ENCODE data around the gene SSBP3. TPM values are rescaled to one million over a fixed set of nuclear protein-coding genes. Genes with fewer than 3 reads are reported as not detected.
A peak's percentile ranks its signal among the peaks of the same experiment; 100 is the strongest.

SSBP3 gene
- total RNA-seq, 1 donor, result 14.5 TPM

- Histone ChIP-seq H3K9me3 (ENCODE audit: low read depth, low read length) (no peaks in the 10 kb centered on the region), H3K36me3 (ENCODE audit: insufficient read depth, low read length) (no peaks in the 10 kb centered on the region), H2AFZ (ENCODE audit: low read length) (no peak overlapping the region), H3K27ac (ENCODE audit: low read depth, low read length) (peak overlapping the region; percentile 57), H3K4me2 (ENCODE audit: insufficient read depth, low read length) (no peak overlapping the region), H3K27me3 (ENCODE audit: insufficient read depth, low read length) (no peaks in the 10 kb centered on the region), H3K4me1 (ENCODE audit: insufficient read depth, low read length) (peaks cover 30% of the 10 kb centered on the region), H4K20me1 (ENCODE audit: insufficient read depth, low read length) (peaks cover 6% of the 10 kb centered on the region), H3K4me3 (ENCODE audit: insufficient read depth, low read length) (no peak overlapping the region), H3K79me2 (ENCODE audit: insufficient read depth, low read length) (no peaks in the 10 kb centered on the region)
- TF ChIP-seq, protein P1, sequence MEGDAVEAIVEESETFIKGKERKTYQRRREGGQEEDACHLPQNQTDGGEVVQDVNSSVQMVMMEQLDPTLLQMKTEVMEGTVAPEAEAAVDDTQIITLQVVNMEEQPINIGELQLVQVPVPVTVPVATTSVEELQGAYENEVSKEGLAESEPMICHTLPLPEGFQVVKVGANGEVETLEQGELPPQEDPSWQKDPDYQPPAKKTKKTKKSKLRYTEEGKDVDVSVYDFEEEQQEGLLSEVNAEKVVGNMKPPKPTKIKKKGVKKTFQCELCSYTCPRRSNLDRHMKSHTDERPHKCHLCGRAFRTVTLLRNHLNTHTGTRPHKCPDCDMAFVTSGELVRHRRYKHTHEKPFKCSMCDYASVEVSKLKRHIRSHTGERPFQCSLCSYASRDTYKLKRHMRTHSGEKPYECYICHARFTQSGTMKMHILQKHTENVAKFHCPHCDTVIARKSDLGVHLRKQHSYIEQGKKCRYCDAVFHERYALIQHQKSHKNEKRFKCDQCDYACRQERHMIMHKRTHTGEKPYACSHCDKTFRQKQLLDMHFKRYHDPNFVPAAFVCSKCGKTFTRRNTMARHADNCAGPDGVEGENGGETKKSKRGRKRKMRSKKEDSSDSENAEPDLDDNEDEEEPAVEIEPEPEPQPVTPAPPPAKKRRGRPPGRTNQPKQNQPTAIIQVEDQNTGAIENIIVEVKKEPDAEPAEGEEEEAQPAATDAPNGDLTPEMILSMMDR (IDR thresholded peaks at IDR 0.05; ENCODE audit: extremely low read depth, low read depth, low read length), result peak; percentile 21
- no peak for DNase-seq (ENCODE audit: insufficient read length, low spot score, missing footprints)
Measured at GRCh38 chr1:54273092-54273794, 133.0 kb downstream of the SSBP3 start.

DNA sequence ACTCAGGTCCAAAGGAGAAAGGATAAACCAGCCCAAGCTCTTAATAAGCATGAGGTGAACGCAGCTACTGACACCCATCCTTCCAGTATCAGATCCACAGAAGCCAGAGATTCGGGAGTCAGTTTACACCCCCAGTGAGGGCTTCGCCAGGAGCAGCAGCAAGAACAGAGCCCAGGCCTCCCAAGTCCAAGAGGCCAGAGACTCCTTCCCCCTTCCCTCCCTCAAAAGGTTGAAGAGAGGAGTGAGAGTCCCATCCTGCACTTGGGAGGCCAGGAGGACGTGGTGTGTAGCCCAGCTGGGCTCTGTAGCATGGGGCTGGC is 133.5 kb downstream of the SSBP3 start:
- no peak overlapping the region for H3K4me2 ChIP-seq (ENCODE audit: insufficient read depth, low read length)
- TF ChIP-seq, protein P1 (IDR thresholded peaks at IDR 0.05; ENCODE audit: extremely low read depth, low read depth, low read length), result no peak
- H3K27ac ChIP-seq (ENCODE audit: low read depth, low read length), result peak overlapping the region; percentile 57
- no peaks in the 10 kb centered on the region for H3K79me2 ChIP-seq (ENCODE audit: insufficient read depth, low read length)
- peaks cover 6% of the 10 kb centered on the region for H4K20me1 ChIP-seq (ENCODE audit: insufficient read depth, low read length)
- H3K9me3 ChIP-seq (ENCODE audit: low read depth, low read length), result no peaks in the 10 kb centered on the region
- no peak overlapping the region for H3K4me3 ChIP-seq (ENCODE audit: insufficient read depth, low read length)
- H3K27me3 ChIP-seq (ENCODE audit: insufficient read depth, low read length), result no peaks in the 10 kb centered on the region
- peaks cover 26% of the 10 kb centered on the region for H3K4me1 ChIP-seq (ENCODE audit: insufficient read depth, low read length)
- H3K36me3 ChIP-seq (ENCODE audit: insufficient read depth, low read length), result no peaks in the 10 kb centered on the region
- DNase-seq (ENCODE audit: insufficient read length, low spot score, missing footprints), result no peak
- H2AFZ ChIP-seq (ENCODE audit: low read length), result no peak overlapping the region

- TF ChIP-seq, protein P1 (IDR thresholded peaks at IDR 0.05; ENCODE audit: extremely low read depth, low read depth, low read length), result no peak
- H2AFZ ChIP-seq (ENCODE audit: low read length), result no peak overlapping the region
- H3K27me3 ChIP-seq (ENCODE audit: insufficient read depth, low read length), result no peaks in the 10 kb centered on the region
- no peaks in the 10 kb centered on the region for H3K9me3 ChIP-seq (ENCODE audit: low read depth, low read length)
- H3K4me1 ChIP-seq (ENCODE audit: insufficient read depth, low read length), result peaks cover 24% of the 10 kb centered on the region
- H3K79me2 ChIP-seq (ENCODE audit: insufficient read depth, low read length), result peaks cover 4% of the 10 kb centered on the region
- no peaks in the 10 kb centered on the region for H3K36me3 ChIP-seq (ENCODE audit: insufficient read depth, low read length)
- peaks cover 9% of the 10 kb centered on the region for H4K20me1 ChIP-seq (ENCODE audit: insufficient read depth, low read length)
- no peak for DNase-seq (ENCODE audit: insufficient read length, low spot score, missing footprints)
- no peak overlapping the region for H3K27ac ChIP-seq (ENCODE audit: low read depth, low read length)
- no peak overlapping the region for H3K4me2 ChIP-seq (ENCODE audit: insufficient read depth, low read length)
- no peak overlapping the region for H3K4me3 ChIP-seq (ENCODE audit: insufficient read depth, low read length)
Measured at GRCh38 chr1:54272134-54272533, 134.1 kb downstream of the SSBP3 start.

- Histone ChIP-seq H3K4me3 (ENCODE audit: insufficient read depth, low read length) (no peak overlapping the region), H3K9me3 (ENCODE audit: low read depth, low read length) (no peaks in the 10 kb centered on the region), H3K27me3 (ENCODE audit: insufficient read depth, low read length) (no peaks in the 10 kb centered on the region), H3K4me1 (ENCODE audit: insufficient read depth, low read length) (peaks cover 24% of the 10 kb centered on the region), H4K20me1 (ENCODE audit: insufficient read depth, low read length) (peaks cover 9% of the 10 kb centered on the region), H3K4me2 (ENCODE audit: insufficient read depth, low read length) (no peak overlapping the region), H3K27ac (ENCODE audit: low read depth, low read length) (no peak overlapping the region), H2AFZ (ENCODE audit: low read length) (no peak overlapping the region), H3K36me3 (ENCODE audit: insufficient read depth, low read length) (no peaks in the 10 kb centered on the region), H3K79me2 (ENCODE audit: insufficient read depth, low read length) (peaks cover 4% of the 10 kb centered on the region)
- DNase-seq (ENCODE audit: insufficient read length, low spot score, missing footprints), result no peak
- TF ChIP-seq, protein P1 (IDR thresholded peaks at IDR 0.05; ENCODE audit: extremely low read depth, low read depth, low read length), result no peak
Measured at GRCh38 chr1:54271341-54271740, 134.9 kb downstream of the SSBP3 start.

All from osteoblast (primary cell).